SH-SY5Y (cell line): ENCODE results near the gene ABCG5.

Experiments used
- GATA2 ChIP-seq: IDR thresholded peaks from 2 replicates; pipeline ENCODE4 v1.6.1; 2011; ENCODE audit warnings: mild to moderate bottlenecking, low read depth, low read length
- GATA3 ChIP-seq: IDR thresholded peaks from 2 replicates; pipeline ENCODE4 v1.6.1; 2011; ENCODE audit warnings: low read depth, mild to moderate bottlenecking, low read length, moderate library complexity

ABCG5 gene

DNA sequence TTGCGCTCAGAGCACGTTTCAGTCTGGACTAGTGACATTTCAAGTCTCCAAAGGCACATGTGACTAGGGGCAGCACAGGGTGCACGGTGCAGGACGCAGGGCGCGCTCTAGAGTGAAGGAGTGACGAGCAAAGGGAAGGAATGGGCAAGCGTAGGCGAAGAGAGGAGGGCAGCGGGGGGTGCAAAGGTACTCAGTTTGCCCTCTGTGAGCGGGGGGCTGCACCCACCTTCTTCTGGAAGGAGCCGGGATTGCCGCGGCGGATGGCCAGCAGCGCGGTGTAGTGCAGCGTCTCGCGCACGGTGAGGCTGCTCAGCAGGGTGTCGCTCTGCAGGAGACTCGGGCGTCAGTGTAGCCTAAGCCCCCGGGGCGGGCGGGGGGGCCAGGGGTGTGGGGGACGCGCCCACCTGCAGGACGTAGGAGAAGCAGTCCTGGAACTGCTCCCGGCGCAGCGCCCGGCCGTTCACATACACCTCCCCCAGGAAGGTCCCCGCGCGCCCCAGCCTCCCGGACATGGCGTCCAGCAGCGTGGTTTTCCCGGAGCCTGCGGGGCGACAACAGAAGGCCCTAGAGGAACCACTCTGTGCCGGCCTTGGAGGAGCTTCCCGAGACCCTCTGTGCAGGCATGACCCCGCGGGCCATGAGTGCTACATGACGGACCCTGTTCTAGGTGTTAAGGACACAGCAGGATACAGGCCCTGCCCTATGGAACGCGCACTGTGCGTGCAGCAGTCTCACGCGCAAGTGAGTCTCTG lies 6.9 kb downstream of the ABCG5 start:
- TF ChIP-seq GATA3 (no peak), GATA2 (no peak)

DNA sequence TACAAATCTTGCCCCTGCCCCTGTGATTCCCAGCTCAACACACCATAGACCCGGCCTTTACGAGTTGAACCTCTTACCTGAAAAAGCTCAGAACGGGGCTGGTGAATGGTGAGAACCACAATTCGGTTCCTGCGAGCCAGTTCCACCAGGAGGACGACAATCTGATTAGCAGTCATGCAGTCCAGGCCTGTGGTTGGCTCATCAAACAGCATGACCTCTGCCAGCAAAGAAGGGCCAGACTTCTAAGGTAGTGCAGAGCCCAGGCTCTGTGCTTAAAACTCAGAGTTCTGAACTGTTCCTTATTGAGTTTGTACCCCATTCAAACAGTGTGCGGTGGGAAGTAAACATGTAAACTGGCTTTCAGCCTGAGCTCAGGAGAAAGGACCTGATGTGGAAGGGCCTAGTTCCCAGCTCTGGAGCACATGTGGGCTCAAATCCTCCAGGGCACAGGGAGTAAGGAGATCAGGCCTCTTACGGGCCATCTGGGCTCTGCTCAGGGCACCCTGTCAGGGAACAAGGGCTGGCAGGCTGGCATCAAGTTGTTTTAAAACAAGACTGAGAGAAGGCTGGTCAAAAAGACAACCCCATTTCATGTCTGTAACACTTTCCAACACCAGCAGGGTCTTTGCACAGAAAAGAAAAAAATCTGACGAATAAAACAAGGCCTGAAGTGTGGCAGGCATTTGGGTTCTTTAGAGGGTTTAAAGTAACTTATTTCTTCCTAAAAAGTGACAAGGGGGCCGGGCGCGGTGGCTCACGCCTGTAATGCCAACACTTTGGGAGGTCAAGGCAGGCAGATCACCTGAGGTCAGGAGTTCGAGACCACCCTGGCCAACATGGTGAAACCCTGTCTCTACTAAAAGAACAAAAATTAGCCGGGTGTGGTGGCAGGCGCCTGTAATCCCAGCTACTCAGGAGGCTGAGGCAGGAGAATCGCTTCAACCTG lies 12.1 kb downstream of the ABCG5 start:
- TF ChIP-seq GATA3: no peak
- no peak for TF ChIP-seq GATA2

DNA sequence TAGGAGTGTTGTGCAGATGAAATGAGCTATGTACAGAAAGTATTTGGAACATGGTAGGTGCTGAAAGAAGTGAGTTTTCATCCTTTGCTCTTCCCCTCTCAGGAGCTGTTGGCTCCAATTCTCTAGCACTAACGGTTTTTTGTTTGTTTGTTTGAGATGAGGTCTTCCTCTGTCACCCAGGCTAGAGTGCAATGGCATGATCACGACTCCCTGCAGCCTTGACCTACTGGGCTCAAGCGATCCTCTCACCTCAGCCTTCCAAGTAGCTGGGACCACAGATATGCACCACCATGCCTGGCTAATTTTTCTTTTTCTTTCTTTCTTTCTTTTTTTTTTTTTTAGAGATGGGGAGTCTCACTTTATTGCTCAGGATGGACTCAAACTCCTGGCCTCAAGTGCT lies 12.8 kb downstream of the ABCG5 start:
- TF ChIP-seq GATA2: no peak
- TF ChIP-seq GATA3: no peak

DNA sequence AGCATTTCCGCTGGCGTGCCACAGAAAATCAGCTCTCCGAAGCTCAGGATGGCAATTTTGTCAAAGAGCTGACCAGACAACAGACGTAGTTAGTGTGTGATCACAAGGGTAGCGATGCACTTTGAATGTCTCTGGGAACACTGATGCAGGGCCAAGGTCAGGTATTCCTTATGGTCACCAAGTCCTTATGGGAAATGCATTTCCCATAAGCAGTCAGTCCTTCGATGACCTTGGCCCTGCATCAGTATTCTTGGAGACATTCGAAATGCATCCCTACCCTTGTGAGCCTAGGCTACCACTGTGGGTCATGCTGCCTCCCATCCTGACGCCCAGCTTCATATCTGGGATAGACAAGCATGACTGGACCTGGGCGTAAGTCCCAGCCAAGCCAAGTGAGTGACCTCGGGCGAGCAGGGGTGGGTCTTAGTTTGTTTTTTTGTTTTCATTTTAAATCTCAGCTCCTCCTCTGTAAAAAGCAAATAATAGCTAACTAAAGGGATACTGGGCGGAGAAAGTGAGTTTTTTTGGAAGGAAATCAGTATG lies 13.6 kb downstream of the ABCG5 start:
- TF ChIP-seq GATA3: no peak

DNA sequence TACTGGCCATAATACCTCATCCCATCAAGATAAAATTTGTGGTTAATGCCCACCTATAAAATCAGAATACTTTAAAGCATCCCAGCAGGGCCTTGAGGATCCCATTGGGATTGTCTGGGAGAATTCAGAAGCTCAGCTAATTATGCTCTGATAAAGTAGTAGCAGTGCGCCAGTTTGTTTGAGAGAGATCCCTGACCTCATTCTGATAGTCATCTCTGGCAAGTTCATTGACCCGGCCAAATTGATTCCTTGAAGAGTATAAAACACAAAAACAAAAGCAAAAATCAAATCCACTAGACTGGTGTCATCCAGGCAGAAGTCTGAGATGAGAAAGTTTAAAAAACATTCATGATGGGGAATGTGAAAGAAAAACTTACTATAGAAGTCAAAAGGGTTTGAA lies 14.1 kb downstream of the ABCG5 start:
- no peak for TF ChIP-seq GATA2
- TF ChIP-seq GATA3: no peak

DNA sequence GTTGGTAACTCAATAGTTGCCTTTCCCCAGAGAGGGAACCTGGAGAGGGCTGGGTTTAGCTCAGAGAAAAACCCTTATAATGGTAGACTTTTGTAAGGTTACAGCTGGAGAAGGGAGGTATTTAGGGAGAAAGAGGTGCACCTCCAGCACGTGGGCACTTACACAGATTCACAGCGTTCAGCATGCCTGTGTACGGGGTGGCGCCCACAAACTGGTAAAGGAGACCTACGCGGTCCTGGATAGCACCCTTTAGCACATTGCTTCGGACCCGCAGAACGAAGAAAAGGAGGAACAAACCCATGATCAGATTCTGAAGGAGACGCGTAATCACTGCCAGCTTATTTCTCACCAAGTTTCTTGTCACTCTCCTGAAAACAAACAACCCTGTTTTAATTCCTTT lies 14.9 kb downstream of the ABCG5 start:
- TF ChIP-seq GATA3 (no peak), GATA2 (no peak)

DNA sequence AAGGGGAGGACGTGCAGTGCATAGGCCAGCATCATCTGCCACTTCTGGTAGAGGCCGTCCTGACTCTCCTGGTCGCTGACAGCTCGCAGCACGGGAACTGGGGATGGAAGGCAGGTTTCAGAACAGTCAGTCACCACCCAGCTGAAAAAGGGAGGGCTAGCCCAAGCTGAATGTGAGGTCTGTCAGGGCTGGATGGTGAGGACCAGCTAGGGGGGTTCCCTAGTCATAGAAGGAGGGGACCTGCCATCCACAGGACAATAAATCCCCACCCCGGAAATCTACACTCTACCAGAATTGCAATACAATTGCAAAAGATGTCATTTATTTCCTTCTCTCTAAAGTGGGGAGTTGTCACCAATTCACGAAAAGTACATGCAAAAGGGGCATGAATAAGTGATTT lies 15.8 kb downstream of the ABCG5 start:
- TF ChIP-seq GATA3: no peak
- TF ChIP-seq GATA2: no peak

DNA sequence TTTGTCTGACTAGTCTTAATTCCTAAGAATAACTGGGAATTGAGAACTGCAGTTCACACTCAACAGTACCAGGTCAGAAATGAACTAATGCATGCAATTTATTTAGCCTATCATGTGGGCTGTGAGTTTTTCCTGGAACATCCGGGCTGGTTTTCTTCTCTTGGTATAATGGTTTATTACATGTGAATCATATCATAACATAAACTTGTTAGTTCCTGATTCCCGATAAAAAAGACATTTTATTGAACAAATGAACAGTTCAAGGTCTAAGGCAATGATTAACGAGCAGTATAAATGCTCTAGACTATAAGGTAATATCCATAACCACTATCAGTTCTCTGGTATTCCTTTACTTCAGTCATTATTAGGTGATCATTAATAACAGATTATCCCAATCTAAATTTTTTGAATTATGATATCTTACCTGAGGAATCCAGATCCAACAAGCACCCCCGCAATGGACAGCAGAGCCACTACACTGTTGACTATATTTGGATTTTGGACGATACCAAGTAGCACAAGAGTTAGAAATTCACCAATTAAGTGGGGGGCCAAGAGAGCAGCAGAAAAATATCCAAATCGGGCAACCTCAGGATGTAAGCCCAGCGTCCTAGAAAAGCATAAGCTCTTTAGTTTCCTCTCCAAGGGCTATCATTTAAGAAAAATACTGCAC lies 19.0 kb downstream of the ABCG5 start:
- no peak for TF ChIP-seq GATA2
- TF ChIP-seq GATA3: no peak

DNA sequence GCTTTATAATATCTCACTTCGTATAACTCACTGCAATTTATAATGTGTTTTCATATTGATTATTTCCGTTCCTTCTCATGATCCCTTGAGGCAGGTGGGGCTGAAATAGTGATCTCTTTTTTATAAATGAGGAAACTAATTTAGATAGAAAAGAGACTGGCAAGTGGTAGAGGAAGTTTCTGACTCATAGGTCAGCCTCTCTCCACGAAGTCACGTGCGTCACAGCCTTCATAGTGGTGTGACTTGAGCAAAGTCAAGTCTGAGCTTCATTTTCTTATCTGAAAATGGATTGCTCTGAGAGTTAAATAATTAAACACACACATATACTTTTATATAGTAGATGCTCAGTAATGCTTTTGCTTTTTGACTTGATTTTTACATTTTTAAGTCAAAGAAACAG lies 19.9 kb downstream of the ABCG5 start:
- no peak for TF ChIP-seq GATA3
- TF ChIP-seq GATA2: no peak

DNA sequence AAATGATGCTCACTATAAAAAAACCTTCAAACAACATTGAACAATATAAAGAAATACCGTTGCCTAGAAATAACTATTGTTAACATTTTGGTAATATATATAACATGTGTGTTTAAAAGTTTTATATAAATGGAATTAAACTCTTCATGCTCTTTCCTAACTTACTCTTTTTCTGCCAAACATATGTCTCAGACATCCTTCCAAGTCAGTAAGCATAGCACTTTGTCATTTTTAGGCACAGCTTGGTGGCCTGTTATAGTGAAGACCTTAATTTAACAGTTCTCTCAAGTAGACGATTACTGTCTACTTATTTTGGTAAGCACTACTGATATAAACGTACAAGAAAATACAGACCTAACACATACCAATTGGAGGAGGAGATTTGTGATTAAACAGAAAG lies 23.9 kb downstream of the ABCG5 start:
- TF ChIP-seq GATA3 (no peak), GATA2 (no peak)

DNA sequence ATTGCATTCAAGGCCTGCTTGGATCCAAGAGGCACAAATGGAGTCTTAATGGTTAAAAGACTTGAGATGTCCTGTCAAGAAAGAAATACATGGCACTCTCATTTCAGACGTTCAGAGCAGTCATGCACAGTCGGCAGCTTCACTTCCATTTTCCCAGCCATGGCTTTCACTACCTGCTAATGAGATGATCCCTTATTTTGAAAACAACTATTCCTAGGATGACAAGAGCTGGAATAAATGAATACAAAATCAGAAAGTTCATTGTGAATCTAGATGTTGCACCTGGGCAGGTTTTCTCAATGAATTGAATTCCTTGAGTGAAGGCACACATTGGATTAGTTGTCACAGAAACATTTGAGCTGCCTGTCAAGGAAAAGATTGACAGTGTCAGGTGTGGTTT lies 25.7 kb downstream of the ABCG5 start:
- TF ChIP-seq GATA2: no peak
- TF ChIP-seq GATA3: no peak

DNA sequence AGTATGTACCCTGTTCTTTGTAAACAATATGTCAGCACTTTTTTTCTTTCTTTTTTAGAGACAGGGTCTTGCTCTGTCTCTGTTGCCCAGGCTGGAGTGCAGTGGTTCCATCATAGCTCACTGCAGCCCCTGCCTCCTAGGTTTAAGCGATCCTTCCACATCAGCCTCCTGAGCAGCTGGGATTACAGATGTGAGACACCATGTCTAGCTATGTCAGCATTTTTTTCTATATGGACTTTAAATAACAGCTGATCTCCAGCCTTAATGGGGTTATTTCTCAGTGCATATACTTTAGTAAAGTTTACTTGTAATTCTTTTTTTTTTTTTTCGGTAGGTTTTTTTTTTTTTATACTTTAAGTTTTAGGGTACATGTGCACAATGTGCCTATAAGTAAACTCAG lies 26.6 kb downstream of the ABCG5 start:
- TF ChIP-seq GATA3 (no peak), GATA2 (no peak)

DNA sequence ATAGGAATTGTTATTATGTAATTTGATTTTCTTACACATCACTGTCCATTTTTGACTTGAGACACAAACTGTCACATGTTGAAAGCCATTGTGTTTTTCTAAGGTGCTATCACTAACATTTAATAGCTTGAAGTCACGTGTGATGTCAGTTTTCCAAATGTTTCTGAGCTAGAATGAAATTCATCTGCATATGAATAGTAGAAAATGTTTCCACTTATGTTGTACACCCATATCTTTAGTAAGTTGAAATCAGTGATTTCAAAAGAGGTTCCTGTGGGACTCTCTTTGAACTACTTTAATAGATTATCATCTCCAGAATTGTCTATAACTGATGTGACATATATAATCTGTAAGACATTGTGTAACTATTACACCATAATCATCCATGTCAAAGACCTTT lies 27.8 kb downstream of the ABCG5 start:
- no peak for TF ChIP-seq GATA3
- TF ChIP-seq GATA2: no peak

DNA sequence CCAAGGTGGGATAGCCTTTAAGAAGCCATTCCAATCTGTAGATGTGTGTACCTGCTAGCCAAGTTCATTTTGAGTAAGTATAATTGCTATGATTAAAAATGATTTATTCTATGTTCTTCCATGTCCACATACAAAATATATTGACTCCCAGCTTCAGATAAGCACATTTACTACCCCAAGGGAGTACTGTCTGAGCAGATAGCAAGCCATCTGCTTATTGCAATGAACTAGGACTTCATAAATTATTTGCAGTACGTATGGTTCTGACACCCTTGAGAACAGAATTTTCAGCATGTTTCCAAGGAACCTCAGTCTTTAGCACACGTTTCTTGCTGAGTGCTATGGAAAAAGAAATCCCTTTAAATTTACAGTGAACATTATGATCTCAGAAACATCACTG lies 28.2 kb downstream of the ABCG5 start:
- 0 out of 2 replicates have a peak, but pooled peaks have one; percentile 35 for TF ChIP-seq GATA2
- TF ChIP-seq GATA3: no peak
